Activated CD8-positive, alpha-beta T cell treated with anti-CD3 and anti-CD28 coated beads for 36 hours (primary cell): Measurements from ENCODE around the gene PDE6C. TPM values are rescaled to one million over a fixed set of nuclear protein-coding genes. Genes with fewer than 3 reads are reported as not detected.

Source experiments
- ATAC-seq: fragments of 200-7000 bp; cut with Tn5 transposase; one replicate; pipeline ENCODE4 v1.10.0; 2021; ENCODE audit warnings: mild to moderate bottlenecking, moderate library complexity
- CTCF ChIA-PET: fragments of 350-600 bp; sonication (Branson Sonifier 250); formaldehyde crosslinking; loops from one replicate; lab custom pipeline; 2021; ENCODE audit warnings: antibody characterized with exemption; lab: Charles Lee
- POLR2A ChIA-PET: fragments of 350-600 bp; sonication (Branson Sonifier 250); formaldehyde crosslinking; loops from one replicate; lab custom pipeline; 2021; ENCODE audit warnings: antibody characterized with exemption; lab: Charles Lee
- DNase-seq: peaks from one replicate; pipeline ENCODE4 v3.0.0-alpha.2; 2020
- H3K27ac Mint-ChIP-seq: one replicate; pipeline ENCODE4 v1.8.0; 2021; ENCODE audit warnings: mild to moderate bottlenecking, mixed read lengths
- H3K27me3 Mint-ChIP-seq: one replicate; pipeline ENCODE4 v1.8.0; 2021; ENCODE audit warnings: mixed read lengths
- H3K36me3 Mint-ChIP-seq: one replicate; pipeline ENCODE4 v1.8.0; 2021; ENCODE audit warnings: low read depth, mixed read lengths
- H3K4me1 Mint-ChIP-seq: one replicate; pipeline ENCODE4 v1.8.0; 2021; ENCODE audit warnings: low read depth, mixed read lengths
- H3K4me3 Mint-ChIP-seq: one replicate; pipeline ENCODE4 v1.8.0; 2021; ENCODE audit warnings: mild to moderate bottlenecking, moderate library complexity, mixed read lengths
- H3K9me3 Mint-ChIP-seq: one replicate; pipeline ENCODE4 v1.8.0; 2021; ENCODE audit warnings: mixed read lengths
- CTCF ChIP-seq: fragments of 200-600 bp; IDR thresholded peaks from one replicate; pipeline ENCODE4 v1.8.0; 2022; ENCODE audit warnings: antibody characterized with exemption, mild to moderate bottlenecking
- intact Hi-C: fragments of 100-400 bp; cut with micrococcal nuclease; formaldehyde crosslinking; loops from one replicate; pipeline ENCODE4 v1.10.0; 2022
- total RNA-seq, 2 experiments: library from RNA; stranded (reverse); gene quantifications; one replicate each; pipeline ENCODE4 v1.2.3, GENCODE V29; 2021

The PDE6C gene
- total RNA-seq, 2 experiments from 2014 or later: not detected

- Mint-ChIP-seq H3K9me3 (no peaks in the 10 kb centered on the region), H3K4me3 (no peak overlapping the region), H3K27me3 (no peaks in the 10 kb centered on the region), H3K36me3 (no peaks in the 10 kb centered on the region), H3K27ac (no peak overlapping the region), H3K4me1 (peaks cover 23% of the 10 kb centered on the region)
- TF ChIP-seq CTCF: no peak
- POLR2A ChIA-PET: no interaction called here
- CTCF ChIA-PET: no interaction called here
- DNase-seq (no peak), ATAC-seq (no peak)
- intact Hi-C loops: no loop called here
Observed at GRCh38 chr10:93704451-93704850, 92.1 kb downstream of the PDE6C start.

- no peaks in the 10 kb centered on the region for H3K36me3 Mint-ChIP-seq
- ChIA-PET CTCF (interaction anchor here (1.0 kb wide), 1 partner anchor 151 kb away, joined by 3 read pairs; no protein-coding TSS in a partner anchor), POLR2A (interaction anchor here (0.6 kb wide), 1 partner anchor 961 kb away, joined by 3 read pairs; no protein-coding TSS in a partner anchor)
- no peak overlapping the region for H3K4me3 Mint-ChIP-seq
- intact Hi-C loops: no loop called here
- no peak for DNase-seq
- H3K27ac Mint-ChIP-seq: peak overlapping the region; percentile 40
- peaks cover 17% of the 10 kb centered on the region for H3K4me1 Mint-ChIP-seq
- H3K9me3 Mint-ChIP-seq: no peaks in the 10 kb centered on the region
- no peaks in the 10 kb centered on the region for H3K27me3 Mint-ChIP-seq
- TF ChIP-seq CTCF: no peak
- ATAC-seq: peak; percentile 67
Observed at GRCh38 chr10:93707623-93708022, 95.3 kb downstream of the PDE6C start.

GRCh38 chr10:93710333-93710909, 98.1 kb downstream of the PDE6C start:
- H3K27me3 Mint-ChIP-seq: no peaks in the 10 kb centered on the region
- no peak overlapping the region for H3K27ac Mint-ChIP-seq
- ATAC-seq (no peak), DNase-seq (no peak)
- H3K4me1 Mint-ChIP-seq: peaks cover 13% of the 10 kb centered on the region
- CTCF ChIA-PET: no interaction called here
- intact Hi-C loops: no loop called here
- H3K36me3 Mint-ChIP-seq: no peaks in the 10 kb centered on the region
- no peak overlapping the region for H3K4me3 Mint-ChIP-seq
- no peaks in the 10 kb centered on the region for H3K9me3 Mint-ChIP-seq
- TF ChIP-seq CTCF: no peak
- POLR2A ChIA-PET: no interaction called here

- Mint-ChIP-seq H3K9me3 (no peaks in the 10 kb centered on the region), H3K36me3 (no peaks in the 10 kb centered on the region), H3K27ac (no peak overlapping the region), H3K4me3 (no peak overlapping the region), H3K4me1 (peaks cover 12% of the 10 kb centered on the region), H3K27me3 (peaks cover 3% of the 10 kb centered on the region)
- CTCF ChIA-PET: no interaction called here
- POLR2A ChIA-PET: no interaction called here
- intact Hi-C loops: no loop called here
- ATAC-seq (no peak), DNase-seq (no peak)
- no peak for TF ChIP-seq CTCF
Observed at GRCh38 chr10:93711891-93712290, 99.6 kb downstream of the PDE6C start.

GRCh38 chr10:93712593-93712992, 100.3 kb downstream of the PDE6C start:
- POLR2A ChIA-PET: no interaction called here
- no peaks in the 10 kb centered on the region for H3K36me3 Mint-ChIP-seq
- no peak for TF ChIP-seq CTCF
- H3K27ac Mint-ChIP-seq: no peak overlapping the region
- H3K27me3 Mint-ChIP-seq: peaks cover 6% of the 10 kb centered on the region
- no peak overlapping the region for H3K4me3 Mint-ChIP-seq
- H3K9me3 Mint-ChIP-seq: no peaks in the 10 kb centered on the region
- CTCF ChIA-PET: interaction anchor here (0.7 kb wide), 1 partner anchor 1170 kb away, joined by 3 read pairs; no protein-coding TSS in a partner anchor
- intact Hi-C loops: no loop called here
- peaks cover 5% of the 10 kb centered on the region for H3K4me1 Mint-ChIP-seq
- DNase-seq: no peak
- no peak for ATAC-seq
